Retinal pigment epithelial cell (primary cell): Measurements from ENCODE around the gene FZD2.
"Not testable (repeated sequence)": the region's sequence is repeated elsewhere in the genome, so short reads cannot be mapped to it uniquely, and the experiment has no call there.

Experiments used
- DNase-seq: peaks from one replicate; pipeline ENCODE4 v3.0.0-alpha.2; 2010; ENCODE audit warnings: low read depth
- H3K4me3 ChIP-seq: 2 replicates; pipeline ENCODE4 v1.5.1; 2011; ENCODE audit warnings: mild to moderate bottlenecking, low read length, control low read depth, moderate library complexity
- CTCF ChIP-seq: conservative IDR thresholded peaks from 2 replicates; pipeline ENCODE4 v1.5.1; 2011; ENCODE audit warnings: low read depth, low read length, control low read depth, inconsistent platforms

FZD2 gene

GRCh38 chr17:44529864-44530263 is 27.4 kb upstream of the FZD2 start:
- no peak for DNase-seq
- H3K4me3 ChIP-seq: no peak overlapping the region
- no peak for TF ChIP-seq CTCF

DNA sequence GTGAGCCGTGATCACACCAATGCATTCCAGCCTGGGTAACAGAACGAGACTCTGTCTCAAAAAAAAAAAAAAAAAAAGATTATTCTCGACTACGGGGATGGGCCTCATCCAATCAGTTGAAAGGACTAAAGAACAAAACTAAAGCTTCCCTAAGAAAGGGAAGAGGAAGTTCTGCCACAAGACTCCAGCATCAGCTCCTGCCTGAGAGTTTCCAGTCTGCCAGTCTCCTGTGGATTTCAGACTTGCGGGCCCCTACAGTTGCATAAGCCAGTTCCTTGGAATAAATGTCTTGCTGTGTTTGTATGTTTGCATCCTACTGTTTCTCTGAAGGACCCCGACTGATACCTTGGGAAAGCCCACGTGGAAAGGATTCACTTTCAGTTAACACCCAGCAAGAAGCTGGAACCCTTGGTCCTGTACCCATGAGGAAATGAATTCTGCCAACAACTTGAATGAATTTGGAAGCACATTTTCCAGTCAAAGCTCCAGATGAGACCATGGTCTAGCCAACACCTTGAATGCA is 26.3 kb upstream of the FZD2 start:
- no peak for TF ChIP-seq CTCF
- no peak for DNase-seq
- no peak overlapping the region for H3K4me3 ChIP-seq

DNA sequence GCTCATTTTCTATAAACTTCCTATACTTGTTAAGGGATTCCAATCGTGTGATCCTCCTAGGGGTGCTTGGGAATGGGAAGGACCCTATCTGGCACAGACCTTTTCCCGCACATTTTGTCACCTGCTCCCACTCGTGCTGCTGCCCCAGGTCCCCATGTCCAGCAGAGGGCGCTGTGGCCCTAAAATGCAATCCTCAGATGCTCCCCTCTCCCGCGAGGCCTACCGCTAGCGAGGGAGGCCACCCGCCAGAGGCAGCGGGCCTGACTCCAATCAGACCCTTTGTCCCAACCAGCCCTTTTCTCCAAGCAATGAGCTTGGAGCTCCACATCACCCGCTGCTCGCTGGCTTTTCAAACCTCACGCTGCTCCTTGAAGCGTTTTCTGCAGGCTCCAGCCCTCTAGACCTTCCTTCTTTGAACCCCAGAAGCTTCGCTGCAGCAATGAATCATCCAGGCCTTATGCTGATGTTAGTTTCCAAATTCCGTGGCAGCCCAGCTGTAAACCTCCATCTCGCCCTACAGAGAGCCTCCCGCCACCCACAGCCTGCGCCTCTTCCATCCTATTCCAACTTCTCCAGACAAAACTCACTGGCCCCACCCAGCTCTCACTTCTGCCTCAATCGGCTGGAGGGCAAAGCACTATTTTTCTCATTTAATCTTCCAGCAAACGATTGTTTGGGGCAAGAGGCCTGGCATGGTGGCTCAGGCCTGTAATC is 23.6 kb upstream of the FZD2 start:
- no peak for DNase-seq
- peak; percentile 96 for TF ChIP-seq CTCF
- H3K4me3 ChIP-seq: no peak overlapping the region

DNA sequence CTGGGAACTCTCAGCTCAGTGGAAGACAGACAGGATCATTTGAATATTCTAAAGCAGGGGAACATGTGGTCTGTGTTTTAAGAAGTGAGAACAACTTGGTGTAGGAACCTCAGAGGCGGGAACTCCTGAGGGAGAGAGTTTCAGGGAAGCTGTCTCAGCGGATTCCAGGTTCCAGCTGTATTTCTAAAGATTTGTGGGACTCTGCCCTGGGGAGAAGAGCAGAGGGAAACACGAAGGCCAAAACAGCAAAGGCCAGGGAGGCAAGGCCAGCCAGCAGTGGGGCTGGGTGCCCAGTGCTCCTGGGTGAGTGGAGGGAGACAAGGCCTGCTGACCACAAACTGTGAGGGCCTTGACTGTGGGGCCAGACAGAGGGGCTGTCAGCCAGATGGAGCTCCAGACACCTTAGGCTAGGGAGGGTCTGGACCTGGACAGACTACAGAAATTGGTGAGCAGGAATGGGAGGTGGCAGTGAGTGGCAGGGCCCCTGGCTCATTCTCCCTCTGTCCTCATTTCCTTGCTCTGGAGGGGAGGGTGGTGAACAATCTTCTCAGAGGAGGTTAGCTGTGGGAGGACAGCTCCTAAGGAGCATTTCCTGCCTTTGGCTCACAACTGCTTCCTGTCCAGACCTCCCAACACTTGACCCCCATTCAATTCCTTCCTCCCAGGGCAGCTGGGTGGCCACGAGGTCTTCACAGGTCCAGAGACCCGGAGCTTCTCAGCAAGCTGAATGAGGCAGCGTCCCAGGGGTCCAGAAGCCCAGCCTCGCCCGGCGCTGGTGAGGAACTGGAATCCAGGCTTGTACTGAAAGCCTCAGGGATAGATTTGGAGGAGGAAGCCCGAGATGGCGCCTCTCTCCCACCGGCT is 21.0 kb upstream of the FZD2 start:
- DNase-seq: no peak
- H3K4me3 ChIP-seq: no peak overlapping the region

GRCh38 chr17:44537922-44538321 is 19.4 kb upstream of the FZD2 start:
- DNase-seq, H3K4me3 ChIP-seq: not testable (repeated sequence)

More for the DNA sequence above, 21.0 kb upstream of the FZD2 start:
- TF ChIP-seq CTCF: no peak

DNA sequence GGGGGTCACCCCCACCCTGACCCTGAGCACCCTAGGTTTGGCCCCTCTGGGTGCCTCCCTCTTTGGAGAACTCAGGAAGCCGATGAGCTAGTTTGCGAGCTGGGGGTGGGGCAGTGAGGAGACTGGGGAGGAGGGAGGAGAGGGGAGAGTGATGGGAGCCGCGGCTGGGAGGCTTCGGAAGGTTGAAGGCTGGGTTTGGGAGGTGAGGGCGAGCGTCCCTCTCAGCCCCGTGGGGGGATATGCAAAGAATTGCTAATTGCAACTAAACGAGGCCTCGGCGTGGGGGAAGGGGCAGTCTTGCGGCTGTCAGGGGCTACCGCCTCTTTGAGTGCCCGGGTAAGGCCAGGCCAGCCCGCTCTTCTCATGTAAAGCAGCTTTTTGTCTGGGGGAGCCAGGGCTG is 17.6 kb upstream of the FZD2 start:
- TF ChIP-seq CTCF: no peak
- no peak for DNase-seq
- no peak overlapping the region for H3K4me3 ChIP-seq

DNA sequence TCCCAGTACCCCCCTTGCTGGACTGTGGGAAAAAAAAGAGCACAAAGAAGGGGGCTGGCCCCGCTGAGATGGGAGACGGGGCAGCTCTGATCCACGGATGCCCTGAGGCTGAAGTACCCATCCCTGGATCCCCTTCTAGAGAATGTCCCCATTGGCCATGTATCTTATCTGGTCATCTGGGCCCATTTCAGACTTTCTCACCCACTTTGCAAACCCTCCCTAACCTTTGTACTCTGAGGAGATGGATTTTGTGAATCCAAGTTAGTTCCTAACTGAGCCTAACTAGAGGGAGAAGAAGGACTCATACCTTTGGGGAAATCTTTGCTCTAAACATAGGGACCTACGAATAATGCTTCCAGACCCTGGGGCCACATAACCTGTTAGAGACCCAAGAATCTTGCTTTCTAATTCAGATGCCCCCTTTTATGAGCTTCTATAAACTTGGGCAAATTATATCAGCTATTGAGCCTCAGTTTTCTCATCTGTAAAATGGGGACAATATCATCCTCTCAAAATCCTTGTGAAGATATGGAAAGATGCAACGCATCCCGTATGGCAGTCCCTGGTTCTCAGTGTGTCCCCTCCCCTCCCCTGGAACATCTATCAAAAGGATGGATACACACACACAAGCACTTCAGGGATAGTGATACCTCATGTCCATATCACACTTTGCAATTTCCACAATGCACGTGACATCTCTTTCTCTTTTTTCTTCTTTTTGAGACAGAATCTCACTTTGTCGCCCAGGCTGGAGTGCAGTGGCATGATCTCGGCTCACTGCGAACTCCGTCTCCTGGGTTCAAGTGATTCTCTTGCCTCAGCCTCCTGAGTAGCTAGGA is 16.8 kb upstream of the FZD2 start:
- no peak for DNase-seq
- no peak overlapping the region for H3K4me3 ChIP-seq
- no peak for TF ChIP-seq CTCF
